SHP77 treated with DMSO at 0.1 percent for 48 hours (cell line): ENCODE results near the gene ORAI1.
"Not testable (repeated sequence)": the region's sequence is repeated elsewhere in the genome, so short reads cannot be mapped to it uniquely, and the experiment has no call there.

Source experiments
- DNase-seq: peaks from one replicate; lab custom pipeline; 2025; lab: John Stamatoyannopoulos, UW

The ORAI1 gene

GRCh38 chr12:121649322-121649721 lies 23.0 kb downstream of the ORAI1 start:
- DNase-seq = no peak

- no peak for DNase-seq
These were observed 23.6 kb downstream of the ORAI1 start for GRCh38 chr12:121649819-121650353.

GRCh38 chr12:121651320-121651719 lies 25.0 kb downstream of the ORAI1 start:
- no peak for DNase-seq

GRCh38 chr12:121652767-121653497 lies 26.6 kb downstream of the ORAI1 start:
- no peak for DNase-seq

DNA sequence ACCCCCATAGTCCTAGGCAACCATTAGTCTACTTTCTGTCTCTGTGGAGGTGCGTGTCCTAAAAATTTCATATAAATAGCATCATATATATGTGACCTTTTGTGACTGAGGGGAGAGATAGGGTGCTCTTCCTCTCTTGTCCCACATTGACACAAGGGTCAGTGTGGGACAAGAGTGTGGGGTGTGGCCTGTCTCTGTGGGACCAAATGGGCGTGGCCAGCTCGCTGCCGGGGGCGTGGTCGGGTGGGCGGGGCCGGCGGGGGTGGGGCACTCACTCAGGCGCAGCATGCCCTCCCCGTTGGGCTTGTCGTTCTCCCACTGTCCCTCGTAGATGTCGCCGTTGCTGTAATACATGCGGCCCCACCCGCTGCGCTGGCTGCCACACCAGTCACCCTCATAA lies 27.7 kb downstream of the ORAI1 start:
- DNase-seq = no peak

DNA sequence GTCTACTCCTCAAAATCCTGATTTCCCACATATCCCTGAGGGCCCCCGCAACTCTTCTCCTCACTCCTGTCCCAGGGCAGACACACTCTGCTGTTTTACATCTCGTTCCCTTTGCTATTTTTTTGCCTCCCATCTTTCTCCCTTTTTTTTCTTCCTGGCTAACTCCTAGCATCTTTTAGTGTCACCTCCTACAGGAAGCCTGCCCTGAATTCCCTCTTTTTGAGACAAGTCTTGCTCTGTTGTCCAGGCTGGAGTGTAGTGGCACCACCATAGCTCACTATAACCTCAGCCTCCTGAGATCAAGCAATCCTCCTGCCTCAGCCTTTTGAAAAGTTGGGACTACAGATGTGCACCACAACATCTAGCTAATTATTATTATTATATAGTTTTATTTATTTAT lies 29.8 kb downstream of the ORAI1 start:
- no peak for DNase-seq

GRCh38 chr12:121657305-121658008 lies 31.1 kb downstream of the ORAI1 start:
- DNase-seq = no peak

GRCh38 chr12:121661353-121662105 lies 35.2 kb downstream of the ORAI1 start:
- DNase-seq = not testable (repeated sequence)

GRCh38 chr12:121663610-121663929 lies 37.2 kb downstream of the ORAI1 start:
- DNase-seq = no peak

DNA sequence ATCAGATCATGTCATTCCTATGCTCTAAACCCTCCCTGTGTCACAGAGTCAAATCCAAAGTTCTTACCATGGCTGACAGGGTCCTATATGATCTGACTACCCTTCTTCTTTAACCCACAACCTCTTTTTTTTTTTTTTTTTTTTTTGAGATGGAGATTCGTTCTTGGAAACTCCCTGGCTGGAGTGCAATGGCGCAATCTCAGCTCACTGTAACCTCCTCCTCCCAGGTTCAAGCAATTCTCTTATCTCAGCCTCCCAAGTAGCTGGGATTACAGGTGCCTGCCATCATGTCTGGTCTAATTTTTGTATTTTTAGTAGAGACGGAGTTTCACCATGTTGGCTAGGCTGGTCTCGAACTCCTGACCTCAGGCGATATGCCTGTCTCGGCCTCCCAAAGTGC lies 40.5 kb downstream of the ORAI1 start:
- not testable (repeated sequence) for DNase-seq

- no peak for DNase-seq
These were observed 42.6 kb downstream of the ORAI1 start for GRCh38 chr12:121668750-121669520.

DNA sequence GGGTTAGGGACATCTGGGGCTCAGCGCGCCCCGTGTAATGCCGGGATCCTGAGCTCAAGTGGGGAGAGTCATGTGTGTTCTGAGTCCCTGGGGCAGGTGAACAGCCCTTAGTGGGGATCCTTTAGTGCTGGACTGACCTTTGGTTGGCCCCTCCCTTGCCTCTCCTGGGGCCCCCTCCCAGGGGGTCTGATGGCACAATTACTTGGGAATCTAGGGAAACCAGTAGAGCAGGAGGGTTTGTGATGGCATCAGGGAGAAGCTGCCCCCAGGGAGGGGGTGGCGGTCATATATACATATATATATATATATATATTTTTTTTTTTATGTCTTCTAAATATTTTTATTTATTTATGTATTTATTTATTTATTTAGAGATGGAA lies 43.2 kb downstream of the ORAI1 start, which contains the start of gene MORN3:
Gene MORN3, minus strand, starts transcription at position 134 of the 380 bp plus-strand sequence. CDS start 171 bp downstream, outside the sequence.
- DNase-seq = no peak

GRCh38 chr12:121673013-121673511 lies 46.7 kb downstream of the ORAI1 start:
- no peak for DNase-seq

- no peak for DNase-seq
These were observed 49.9 kb downstream of the ORAI1 start for GRCh38 chr12:121676190-121676589.

DNA sequence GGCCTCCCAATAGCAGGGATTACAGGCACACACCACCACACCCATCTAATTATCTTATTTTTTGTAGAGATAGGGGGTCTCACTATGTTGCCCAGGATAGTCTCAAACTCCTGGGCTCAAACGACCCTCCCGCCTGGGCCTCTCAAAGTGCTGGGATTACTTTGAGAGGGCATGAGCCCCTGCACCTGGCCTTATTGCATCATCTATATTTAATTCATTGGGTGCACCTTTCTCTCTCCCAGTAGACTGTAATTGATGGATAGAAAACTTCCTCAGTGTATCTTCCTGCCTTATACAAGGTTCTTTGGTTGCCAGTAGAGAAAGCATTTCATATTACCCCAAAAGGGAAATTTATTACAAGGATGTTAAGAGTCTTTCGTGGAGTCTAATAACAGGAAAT lies 52.0 kb downstream of the ORAI1 start:
- DNase-seq = no peak

DNA sequence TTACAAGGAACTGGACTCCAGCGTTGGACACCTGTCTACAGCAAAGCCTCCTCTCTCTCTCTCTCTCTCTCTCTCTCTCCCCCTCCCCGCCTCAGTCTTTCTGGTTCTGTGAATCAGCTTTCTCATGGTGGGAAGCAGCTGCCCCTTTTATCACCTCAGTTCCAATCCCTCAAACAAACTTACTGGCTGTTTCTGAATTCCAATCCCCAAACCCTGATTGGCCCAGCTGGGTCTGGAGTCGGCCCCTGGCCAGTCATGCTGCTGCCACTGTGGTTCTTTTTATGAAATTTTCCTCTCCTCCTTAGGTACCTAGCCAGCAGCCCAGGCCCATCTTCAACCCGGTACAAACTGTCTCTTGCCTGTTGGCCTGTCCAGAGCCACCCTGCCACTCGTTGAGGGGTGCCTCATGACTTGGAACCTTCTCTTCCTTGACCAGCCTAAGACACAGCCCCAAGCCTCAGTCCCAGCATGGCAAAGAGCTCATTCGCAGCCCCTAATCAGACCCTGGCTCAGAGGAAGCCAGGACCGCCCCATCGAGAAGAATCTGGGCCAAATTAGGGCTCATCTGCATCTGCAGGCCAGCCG lies 52.5 kb downstream of the ORAI1 start:
- no peak for DNase-seq

GRCh38 chr12:121679661-121680197 lies 53.4 kb downstream of the ORAI1 start:
- DNase-seq = not testable (repeated sequence)

DNA sequence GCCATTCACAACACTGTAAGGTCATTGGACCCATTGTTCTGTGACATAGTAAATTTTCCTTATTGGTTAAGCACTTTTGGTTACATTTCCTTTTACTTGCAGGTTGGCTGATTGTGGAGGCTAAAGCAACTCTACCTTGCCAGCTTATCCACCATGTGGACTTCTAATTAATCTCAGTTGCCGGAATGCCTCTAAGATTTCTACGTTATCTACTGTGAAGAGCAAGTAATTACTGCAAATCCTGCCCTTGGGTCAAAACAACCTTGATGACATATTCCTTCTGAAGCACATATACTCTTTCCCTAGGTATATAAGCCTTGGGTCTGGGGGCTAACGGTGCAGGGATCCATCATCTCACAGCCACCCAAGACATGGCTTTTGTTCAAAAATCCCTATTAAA lies 62.6 kb downstream of the ORAI1 start:
- no peak for DNase-seq

GRCh38 chr12:121689430-121689829 lies 63.1 kb downstream of the ORAI1 start:
- no peak for DNase-seq
